CD4-positive, alpha-beta T cell (primary cell): ENCODE measurements around the gene ERGIC2. TPM values are rescaled to one million over a fixed set of nuclear protein-coding genes. Genes with fewer than 3 reads are reported as not detected.

Experiments used
- ATAC-seq: fragments of 200-7000 bp; cut with Tn5 transposase; one replicate; pipeline ENCODE4 v1.10.0; 2022; ENCODE audit warnings: mild to moderate bottlenecking; ENCODE audit not compliant: poor library complexity
- CTCF ChIA-PET: fragments of 350-600 bp; sonication (Branson Sonifier 250); formaldehyde crosslinking; loops from one replicate; lab custom pipeline; 2021; ENCODE audit warnings: antibody characterized with exemption, inconsistent platforms; lab: Charles Lee
- POLR2A ChIA-PET: fragments of 350-600 bp; sonication (Branson Sonifier 250); formaldehyde crosslinking; loops from one replicate; lab custom pipeline; 2021; ENCODE audit warnings: antibody characterized with exemption, inconsistent platforms; lab: Charles Lee
- DNase-seq, 14 experiments: peaks; one replicate each; pipeline ENCODE4 v3.0.0-alpha.2; 2013 to 2020; ENCODE audit warnings: mixed read lengths in 2 of 14
- H3K27ac ChIP-seq, 2 donors: one replicate each; pipeline versions ENCODE4 v1.5.1 to v1.7.0; 2013; ENCODE audit warnings: low read length in 2 of 2, low read depth in 1 of 2, mild to moderate bottlenecking in 1 of 2
- H3K27me3 ChIP-seq, 2 experiments: 1 replicate in 1 of 2; 2 replicates in 1 of 2; pipeline versions ENCODE4 v1.6.1 to v1.7.0; 2013; ENCODE audit warnings: low read length in 2 of 2, control low read depth in 1 of 2, mild to moderate bottlenecking in 1 of 2, moderate library complexity in 1 of 2; ENCODE audit not compliant: insufficient read depth in 2 of 2, control insufficient read depth in 1 of 2
- H3K36me3 ChIP-seq: one replicate; pipeline ENCODE4 v1.6.1; 2013; ENCODE audit warnings: low read length, control low read depth; ENCODE audit not compliant: insufficient read depth
- H3K4me1 ChIP-seq: one replicate; pipeline ENCODE4 v1.6.1; 2013; ENCODE audit warnings: low read length, control low read depth; ENCODE audit not compliant: insufficient read depth
- H3K4me3 ChIP-seq: one replicate; pipeline ENCODE4 v1.5.1; 2013; ENCODE audit warnings: mild to moderate bottlenecking, low read length, moderate library complexity
- H3K9me3 ChIP-seq, 2 experiments: 1 replicate in 1 of 2; 2 replicates in 1 of 2; pipeline versions ENCODE4 v1.6.1 to v1.7.0; 2013; ENCODE audit warnings: low read length in 2 of 2, mild to moderate bottlenecking in 2 of 2, control low read depth in 1 of 2, moderate library complexity in 1 of 2; ENCODE audit not compliant: control insufficient read depth in 1 of 2, insufficient read depth in 1 of 2
- H3K27ac Mint-ChIP-seq: one replicate; pipeline ENCODE4 v1.8.0; 2020; ENCODE audit warnings: mixed read lengths
- H3K27me3 Mint-ChIP-seq: one replicate; pipeline ENCODE4 v1.8.0; 2021; ENCODE audit warnings: mixed read lengths
- H3K36me3 Mint-ChIP-seq: one replicate; pipeline ENCODE4 v1.8.0; 2021; ENCODE audit warnings: low read depth, mixed read lengths
- H3K4me1 Mint-ChIP-seq: one replicate; pipeline ENCODE4 v1.8.0; 2021; ENCODE audit warnings: low read depth, mixed read lengths
- H3K4me3 Mint-ChIP-seq: one replicate; pipeline ENCODE4 v1.8.0; 2020; ENCODE audit warnings: mild to moderate bottlenecking, mixed read lengths
- H3K9me3 Mint-ChIP-seq: one replicate; pipeline ENCODE4 v1.8.0; 2020; ENCODE audit warnings: mixed read lengths
- intact Hi-C, 2 experiments: fragments of 100-400 bp; cut with DNase I in 1 of 2; cut with micrococcal nuclease in 1 of 2; formaldehyde crosslinking; loops; one replicate each; pipeline versions ENCODE4 v1.15.1 to v1.9.0; 2023 to 2025; cut with DNase I, micrococcal nuclease
- total RNA-seq, 174 experiments: library from RNA in 2 of 174; stranded (reverse) in 2 of 174; gene quantifications; one replicate each; pipeline ENCODE4 v1.2.3 and lab custom pipeline; 2021 to 2026
- TF ChIP-seq, protein P1 (sequence below): fragments of 200-600 bp; IDR thresholded peaks from one replicate; pipeline ENCODE4 v1.8.0; 2022; ENCODE audit warnings: antibody characterized with exemption, mild to moderate bottlenecking

The ERGIC2 gene
- total RNA-seq, 2 experiments from 2014 or later: 29.4 to 32.1 TPM

DNA sequence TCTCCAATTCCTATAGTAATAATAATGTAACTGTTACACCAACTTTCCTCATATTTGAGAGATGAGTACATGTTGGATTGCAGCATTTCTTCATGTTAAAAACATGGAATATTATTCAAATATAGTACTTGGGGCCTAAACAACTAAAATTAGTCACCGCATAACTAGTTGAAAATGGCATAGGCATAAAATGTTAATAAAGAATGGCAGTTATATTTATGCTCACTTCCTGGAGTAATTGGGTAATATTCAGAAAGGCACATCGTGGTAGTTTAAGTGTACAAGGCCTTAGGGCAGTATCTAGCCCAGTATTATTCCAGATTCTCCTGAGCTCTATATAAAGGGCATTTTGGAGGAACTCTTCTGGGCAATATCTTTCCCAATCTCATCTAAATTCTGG lies 46.0 kb downstream of the ERGIC2 start:
- TF ChIP-seq, protein P1, sequence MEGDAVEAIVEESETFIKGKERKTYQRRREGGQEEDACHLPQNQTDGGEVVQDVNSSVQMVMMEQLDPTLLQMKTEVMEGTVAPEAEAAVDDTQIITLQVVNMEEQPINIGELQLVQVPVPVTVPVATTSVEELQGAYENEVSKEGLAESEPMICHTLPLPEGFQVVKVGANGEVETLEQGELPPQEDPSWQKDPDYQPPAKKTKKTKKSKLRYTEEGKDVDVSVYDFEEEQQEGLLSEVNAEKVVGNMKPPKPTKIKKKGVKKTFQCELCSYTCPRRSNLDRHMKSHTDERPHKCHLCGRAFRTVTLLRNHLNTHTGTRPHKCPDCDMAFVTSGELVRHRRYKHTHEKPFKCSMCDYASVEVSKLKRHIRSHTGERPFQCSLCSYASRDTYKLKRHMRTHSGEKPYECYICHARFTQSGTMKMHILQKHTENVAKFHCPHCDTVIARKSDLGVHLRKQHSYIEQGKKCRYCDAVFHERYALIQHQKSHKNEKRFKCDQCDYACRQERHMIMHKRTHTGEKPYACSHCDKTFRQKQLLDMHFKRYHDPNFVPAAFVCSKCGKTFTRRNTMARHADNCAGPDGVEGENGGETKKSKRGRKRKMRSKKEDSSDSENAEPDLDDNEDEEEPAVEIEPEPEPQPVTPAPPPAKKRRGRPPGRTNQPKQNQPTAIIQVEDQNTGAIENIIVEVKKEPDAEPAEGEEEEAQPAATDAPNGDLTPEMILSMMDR: no peak
- POLR2A ChIA-PET: no interaction called here

DNA sequence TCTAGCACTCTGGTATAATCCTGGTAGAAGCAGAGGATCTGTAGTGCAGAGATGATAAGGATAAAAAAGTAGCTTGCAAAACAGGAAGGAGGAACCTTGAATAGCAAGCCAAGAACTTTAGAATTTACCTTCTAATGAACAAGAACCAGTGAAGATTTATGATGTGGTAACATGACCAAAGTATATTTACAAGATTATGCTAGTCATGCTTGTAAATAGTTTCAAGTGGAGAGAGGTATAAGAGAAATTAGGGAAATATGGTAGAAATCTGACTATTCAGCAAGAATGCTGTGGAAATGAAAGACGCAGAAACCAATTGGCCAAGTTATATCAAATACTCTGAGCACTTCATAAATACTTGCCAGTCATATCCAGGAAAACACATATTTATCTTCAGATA lies 47.8 kb downstream of the ERGIC2 start:
- Mint-ChIP-seq H3K4me3 (no peak overlapping the region), H3K9me3 (no peaks in the 10 kb centered on the region), H3K27me3 (no peaks in the 10 kb centered on the region), H3K27ac (no peak overlapping the region), H3K4me1 (no peaks in the 10 kb centered on the region), H3K36me3 (peaks cover 21% of the 10 kb centered on the region)
- Histone ChIP-seq H3K4me1 (no peaks in the 10 kb centered on the region), H3K27me3 (no peaks in the 10 kb centered on the region), H3K36me3 (no peaks in the 10 kb centered on the region), H3K27ac (no peak overlapping the region), H3K9me3 (no peaks in the 10 kb centered on the region), H3K4me3 (no peak overlapping the region)
- ATAC-seq (no peak), DNase-seq (no peak)
- POLR2A ChIA-PET: no interaction called here
- intact Hi-C loops: no loop called here
- CTCF ChIA-PET: no interaction called here
- TF ChIP-seq, protein P1: no peak

More for the DNA sequence above, 46.0 kb downstream of the ERGIC2 start:
- Histone ChIP-seq H3K4me3 (no peak overlapping the region), H3K27me3 (no peaks in the 10 kb centered on the region), H3K4me1 (no peaks in the 10 kb centered on the region), H3K27ac (no peak overlapping the region), H3K36me3 (no peaks in the 10 kb centered on the region), H3K9me3 (no peaks in the 10 kb centered on the region)
- H3K9me3 Mint-ChIP-seq: no peaks in the 10 kb centered on the region
- no peak overlapping the region for H3K4me3 Mint-ChIP-seq
- intact Hi-C loops: no loop called here
- no peaks in the 10 kb centered on the region for H3K4me1 Mint-ChIP-seq
- no peak overlapping the region for H3K27ac Mint-ChIP-seq
- no peak for DNase-seq
- no peak for ATAC-seq
- H3K36me3 Mint-ChIP-seq: peaks cover 29% of the 10 kb centered on the region
- CTCF ChIA-PET: interaction anchor here (1.6 kb wide), 1 partner anchor 17 kb away, joined by 5 read pairs; no protein-coding TSS in a partner anchor
- H3K27me3 Mint-ChIP-seq: no peaks in the 10 kb centered on the region

DNA sequence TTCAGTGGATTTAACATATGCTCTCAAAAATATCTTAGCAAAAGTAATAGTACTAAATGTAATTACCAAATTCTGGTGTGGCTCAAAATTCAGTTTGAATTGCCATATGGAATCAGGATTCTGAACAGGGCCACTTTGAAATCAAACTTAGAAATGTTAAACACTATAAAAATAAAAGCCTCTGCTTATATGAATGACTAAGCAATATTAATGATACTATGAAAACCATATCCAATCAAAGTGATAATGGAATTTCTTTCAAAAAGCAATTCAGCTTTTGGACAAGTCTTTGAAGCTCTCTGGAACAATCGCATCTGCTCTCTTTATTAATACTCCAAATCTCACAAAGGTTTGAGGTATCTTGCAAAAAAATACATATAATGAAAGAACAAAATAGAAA lies 51.6 kb downstream of the ERGIC2 start:
- no peak overlapping the region for H3K27ac Mint-ChIP-seq
- POLR2A ChIA-PET: no interaction called here
- H3K27me3 ChIP-seq: no peaks in the 10 kb centered on the region

More for the DNA sequence above, 51.6 kb downstream of the ERGIC2 start:
- DNase-seq: no peak
- CTCF ChIA-PET: interaction anchor here (0.6 to 1.5 kb wide), 4 partner anchors 9 to 1152 kb away, joined by 3 to 4 read pairs (median 3); no protein-coding TSS in a partner anchor
- no peak overlapping the region for H3K4me3 ChIP-seq
- H3K36me3 ChIP-seq: no peaks in the 10 kb centered on the region
- H3K27me3 Mint-ChIP-seq: no peaks in the 10 kb centered on the region
- H3K4me3 Mint-ChIP-seq: no peak overlapping the region
- no peaks in the 10 kb centered on the region for H3K9me3 ChIP-seq
- TF ChIP-seq, protein P1: no peak
- no peaks in the 10 kb centered on the region for H3K9me3 Mint-ChIP-seq
- peaks cover 22% of the 10 kb centered on the region for H3K36me3 Mint-ChIP-seq
- H3K27ac ChIP-seq: no peak overlapping the region
- H3K4me1 Mint-ChIP-seq: no peaks in the 10 kb centered on the region
- intact Hi-C loops: no loop called here
- no peaks in the 10 kb centered on the region for H3K4me1 ChIP-seq
- ATAC-seq: no peak
